Neuronal stem cell (in vitro differentiated cells): Measurements from ENCODE around the gene CTSW.

Experiments
- DNase-seq: peaks from one replicate; pipeline ENCODE4 v3.0.0-alpha.2; 2013; ENCODE audit warnings: low spot score
- H2AFZ ChIP-seq: one replicate; pipeline ENCODE4 v1.6.1; 2013; ENCODE audit warnings: mild to moderate bottlenecking, low read length, inconsistent platforms
- H2AK5ac ChIP-seq: 2 replicates; pipeline ENCODE4 v1.6.1; 2013; ENCODE audit warnings: low read depth, mild to moderate bottlenecking, inconsistent platforms, low read length, moderate library complexity, mixed read lengths
- H2BK120ac ChIP-seq: 2 replicates; pipeline ENCODE4 v1.6.1; 2013; ENCODE audit warnings: low read depth, mild to moderate bottlenecking, inconsistent platforms, low read length, moderate library complexity, mixed read lengths
- H2BK12ac ChIP-seq: one replicate; pipeline ENCODE4 v1.6.1; 2013; ENCODE audit warnings: low read length, inconsistent platforms
- H2BK15ac ChIP-seq: 2 replicates; pipeline ENCODE4 v1.6.1; 2013; ENCODE audit warnings: mild to moderate bottlenecking, low read length, inconsistent platforms, mixed read lengths
- H2BK5ac ChIP-seq: one replicate; pipeline ENCODE4 v1.6.1; 2013; ENCODE audit warnings: inconsistent platforms, mild to moderate bottlenecking, low read length, moderate library complexity
- H3K14ac ChIP-seq: one replicate; pipeline ENCODE4 v1.6.1; 2013; ENCODE audit warnings: low read length, inconsistent platforms
- H3K18ac ChIP-seq: 2 replicates; pipeline ENCODE4 v1.6.1; 2013; ENCODE audit warnings: low read length, inconsistent platforms
- H3K23ac ChIP-seq: 2 replicates; pipeline ENCODE4 v1.6.1; 2013; ENCODE audit warnings: low read depth, mild to moderate bottlenecking, mixed read lengths, low read length, inconsistent platforms; ENCODE audit not compliant: poor library complexity
- H3K27ac ChIP-seq: replicated peaks from 3 replicates; pipeline ENCODE4 v1.5.1; 2013; ENCODE audit warnings: low read length, inconsistent platforms
- H3K27me3 ChIP-seq, 3 experiments: 2 replicates each; pipeline ENCODE4 v1.6.1; 2013; ENCODE audit warnings: low read length in 3 of 3, mild to moderate bottlenecking in 2 of 3, inconsistent platforms in 1 of 3, low read depth in 1 of 3, mixed read lengths in 1 of 3, moderate library complexity in 1 of 3; ENCODE audit not compliant: control insufficient read depth in 3 of 3, insufficient read depth in 3 of 3
- H3K36me3 ChIP-seq, 2 donors: replicated peaks in 1 of 2; 2 replicates each; pipeline ENCODE4 v1.6.1; 2013; ENCODE audit warnings: low read length in 2 of 2; ENCODE audit not compliant: control insufficient read depth in 2 of 2, insufficient read depth in 2 of 2
- H3K4ac ChIP-seq: 2 replicates; pipeline ENCODE4 v1.6.1; 2013; ENCODE audit warnings: inconsistent platforms, mild to moderate bottlenecking, low read length, moderate library complexity
- H3K4me1 ChIP-seq, 2 donors: 1 replicate in 1 of 2; 2 replicates in 1 of 2; pipeline ENCODE4 v1.6.1; 2013; ENCODE audit warnings: low read length in 2 of 2, low read depth in 1 of 2; ENCODE audit not compliant: control insufficient read depth in 2 of 2, insufficient read depth in 1 of 2
- H3K4me2 ChIP-seq: one replicate; pipeline ENCODE4 v1.6.1; 2013; ENCODE audit warnings: mild to moderate bottlenecking, low read length, inconsistent platforms; ENCODE audit not compliant: insufficient read depth, poor library complexity, severe bottlenecking
- H3K4me3 ChIP-seq, 2 donors: 2 replicates each; pipeline ENCODE4 v1.5.1; 2013; ENCODE audit warnings: low read length in 2 of 2, mild to moderate bottlenecking in 2 of 2, inconsistent platforms in 1 of 2, moderate library complexity in 1 of 2
- H3K79me1 ChIP-seq: one replicate; pipeline ENCODE4 v1.6.1; 2013; ENCODE audit warnings: low read depth, mild to moderate bottlenecking, inconsistent platforms, low read length, moderate library complexity
- H3K9ac ChIP-seq: one replicate; pipeline ENCODE4 v1.6.1; 2013; ENCODE audit warnings: mild to moderate bottlenecking, low read depth, low read length, inconsistent platforms; ENCODE audit not compliant: poor library complexity
- H3K9me3 ChIP-seq, 2 donors: replicated peaks in 1 of 2; 2 replicates each; pipeline versions ENCODE3 to v1.6.1; 2013; ENCODE audit warnings: low read length in 2 of 2, mild to moderate bottlenecking in 2 of 2, inconsistent platforms in 1 of 2, low read depth in 1 of 2, mixed read lengths in 1 of 2, moderate library complexity in 1 of 2; ENCODE audit not compliant: control insufficient read depth in 2 of 2, insufficient read depth in 1 of 2
- H4K8ac ChIP-seq: one replicate; pipeline ENCODE4 v1.6.1; 2013; ENCODE audit warnings: low read depth, mild to moderate bottlenecking, inconsistent platforms, low read length, moderate library complexity
- H4K91ac ChIP-seq: one replicate; pipeline ENCODE4 v1.6.1; 2013; ENCODE audit warnings: low read length, low read depth, mild to moderate bottlenecking, inconsistent platforms; ENCODE audit not compliant: poor library complexity
- WGBS, 2 donors: extraction: QIAGEN DNeasy Blood & Tissue Kit; methylation state at CpG; one replicate each; pipeline ENCODE4 v1.1.7; 2013; ENCODE audit warnings: missing lambda C conversion rate in 2 of 2, mixed read lengths in 1 of 2; ENCODE audit not compliant: insufficient read length in 2 of 2, insufficient replicate concordance in 1 of 2; ENCODE audit errors: extremely low coverage in 2 of 2; 5-methylcytosine and 5-hydroxymethylcytosine counted together

Gene CTSW

GRCh38 chr11:65896034-65896999 is 16.7 kb downstream of the CTSW start:
- Histone ChIP-seq H2BK5ac (no peak overlapping the region), H2AK5ac (peak overlapping the region; percentile 51), H2AFZ (no peak overlapping the region), H2BK15ac (no peak overlapping the region), H2BK12ac (no peak overlapping the region), H4K8ac (no peak overlapping the region), H3K4ac (no peak overlapping the region), H4K91ac (no peak overlapping the region), H3K18ac (no peak overlapping the region), H3K27me3 (peaks cover 18 to 36% (median 21%) of the 10 kb centered on the region in 3 experiments), H3K79me1 (no peaks in the 10 kb centered on the region), H3K14ac (no peak overlapping the region), H3K27ac (no peak overlapping the region), H3K4me3 (no peak overlapping the region), H3K4me2 (no peak overlapping the region), H3K9me3 (peaks cover 0 to 2% of the 10 kb centered on the region in 2 donors), H3K9ac (no peak overlapping the region), H3K23ac (no peak overlapping the region), H3K36me3 (no peaks in the 10 kb centered on the region), H3K4me1 (peaks cover 14 to 15% of the 10 kb centered on the region in 2 donors), H2BK120ac (no peak overlapping the region)
- WGBS, 2 donors = no CpG with 5 or more reads among the region's 14 CpGs
- no peak for DNase-seq

- no peak overlapping the region for H2AK5ac ChIP-seq
- H3K4me1 ChIP-seq = peaks cover 9% of the 10 kb centered on the region in 2 donors
- no peak overlapping the region for H3K23ac ChIP-seq
- H3K36me3 ChIP-seq = no peaks in the 10 kb centered on the region
- H3K9ac ChIP-seq = no peak overlapping the region
- peaks cover 0 to 2% of the 10 kb centered on the region in 2 donors for H3K9me3 ChIP-seq
- H3K4me3 ChIP-seq = no peak overlapping the region
- WGBS, 2 donors = no CpG with 5 or more reads among the region's 4 CpGs
- no peak overlapping the region for H2BK15ac ChIP-seq
- H4K91ac ChIP-seq = no peak overlapping the region
- no peak overlapping the region for H3K18ac ChIP-seq
- H3K79me1 ChIP-seq = no peaks in the 10 kb centered on the region
- H3K14ac ChIP-seq = no peak overlapping the region
- no peak overlapping the region for H3K4ac ChIP-seq
- no peak overlapping the region for H2BK5ac ChIP-seq
- H3K27ac ChIP-seq = no peak overlapping the region
- H2BK12ac ChIP-seq = no peak overlapping the region
- no peak overlapping the region for H4K8ac ChIP-seq
- H2AFZ ChIP-seq = no peak overlapping the region
- H3K4me2 ChIP-seq = no peak overlapping the region
- H3K27me3 ChIP-seq = peaks cover 20 to 42% (median 21%) of the 10 kb centered on the region in 3 experiments
- no peak overlapping the region for H2BK120ac ChIP-seq
- DNase-seq = no peak
These were observed 17.4 kb downstream of the CTSW start for GRCh38 chr11:65897020-65897471.

DNA sequence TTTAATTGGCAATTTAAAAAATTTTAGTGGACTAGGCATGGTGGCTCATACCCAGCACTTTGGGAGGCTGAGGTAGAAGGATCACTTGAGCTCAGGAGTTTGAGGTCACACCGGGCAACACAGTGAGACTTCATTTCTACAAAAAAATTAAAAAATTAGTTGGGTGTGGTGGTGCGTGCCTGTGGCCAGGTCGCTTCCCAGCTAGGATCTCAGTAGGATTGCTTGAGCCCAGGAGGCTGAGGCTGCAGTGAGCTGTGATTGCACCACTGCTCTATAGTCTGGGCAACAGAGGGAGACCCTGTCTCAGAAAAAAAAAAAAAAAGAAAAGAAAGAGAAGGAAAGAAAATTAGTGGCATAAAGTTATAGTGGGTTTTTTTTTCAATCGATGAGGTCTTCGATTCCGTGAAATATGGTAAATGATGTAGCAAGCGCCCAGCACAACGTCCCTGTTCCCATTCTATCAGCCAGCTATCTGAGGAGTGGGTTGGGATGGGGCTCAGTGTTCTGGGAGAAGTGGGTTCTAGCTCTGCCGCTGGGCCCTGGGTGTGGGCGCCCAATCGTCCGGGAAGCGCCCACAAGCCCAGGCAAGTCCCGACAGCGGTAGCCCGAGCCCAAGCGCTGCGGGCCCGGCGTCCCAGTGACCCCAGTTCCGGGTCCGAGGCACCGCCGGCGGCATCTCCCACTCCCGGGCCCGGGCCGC is 19.2 kb downstream of the CTSW start:
- WGBS, 2 donors = no CpG with 5 or more reads among the region's 28 CpGs
- H3K4ac ChIP-seq = no peak overlapping the region
- H2AFZ ChIP-seq = peak overlapping the region; percentile 94
- no peak for DNase-seq
- H3K4me2 ChIP-seq = no peak overlapping the region
- peak overlapping the region; percentile 96 for H3K23ac ChIP-seq
- no peaks in the 10 kb centered on the region for H3K36me3 ChIP-seq
- peak overlapping the region in 1 of 2 donors; percentile 53 for H3K4me3 ChIP-seq
- no peak overlapping the region for H2BK15ac ChIP-seq
- H2BK120ac ChIP-seq = no peak overlapping the region
- H3K9ac ChIP-seq = no peak overlapping the region
- H3K18ac ChIP-seq = peak overlapping the region; percentile 78
- no peak overlapping the region for H4K8ac ChIP-seq
- H3K9me3 ChIP-seq = peaks cover 0 to 2% of the 10 kb centered on the region in 2 donors
- H3K27ac ChIP-seq = no peak overlapping the region
- H2BK12ac ChIP-seq = no peak overlapping the region
- no peaks in the 10 kb centered on the region for H3K79me1 ChIP-seq
- peaks cover 11 to 12% of the 10 kb centered on the region in 2 donors for H3K4me1 ChIP-seq
- H3K14ac ChIP-seq = no peak overlapping the region
- H2BK5ac ChIP-seq = no peak overlapping the region
- H2AK5ac ChIP-seq = peak overlapping the region; percentile 88
- H4K91ac ChIP-seq = no peak overlapping the region
- H3K27me3 ChIP-seq = peaks cover 20 to 53% (median 21%) of the 10 kb centered on the region in 3 experiments
